Subcutaneous adipose tissue (tissue), 4 donors: ENCODE data around the gene EXTL1. TPM values are rescaled to one million over a fixed set of nuclear protein-coding genes. Genes with fewer than 3 reads are reported as not detected.

Source experiments
- CTCF ChIP-seq: fragments of 450-650 bp; IDR thresholded peaks from one replicate; pipeline ENCODE4 v1.5.1; 2016; ENCODE audit warnings: low read depth, mild to moderate bottlenecking, control low read depth, antibody characterized with exemption, moderate library complexity
- total RNA-seq, 4 donors: library from RNA; depleted of rRNA; stranded (reverse); fragments of >200 nt; gene quantifications; one replicate each; pipeline ENCODE4 v1.1.0, GENCODE V29; 2016

Gene EXTL1
- total RNA-seq, 4 donors from 2014 or later: not detected

GRCh38 chr1:26003756-26004155 is 17.8 kb upstream of the EXTL1 start:
- no peak for TF ChIP-seq CTCF

GRCh38 chr1:26005434-26006105 is 16.0 kb upstream of the EXTL1 start:
- no peak for TF ChIP-seq CTCF

GRCh38 chr1:26006710-26007109 is 14.9 kb upstream of the EXTL1 start:
- TF ChIP-seq CTCF: no peak

- no peak for TF ChIP-seq CTCF
Observed at GRCh38 chr1:26009796-26010447, 11.7 kb upstream of the EXTL1 start.

- no peak for TF ChIP-seq CTCF
Observed at GRCh38 chr1:26010825-26011224, 10.8 kb upstream of the EXTL1 start.

- no peak for TF ChIP-seq CTCF
Observed at GRCh38 chr1:26012864-26013263, 8.7 kb upstream of the EXTL1 start.

- TF ChIP-seq CTCF: no peak
Observed at GRCh38 chr1:26014179-26014578, 7.4 kb upstream of the EXTL1 start.
